CD4-positive, alpha-beta T cell (primary cell): Measurements from ENCODE around the gene NUDT13. TPM values are rescaled to one million over a fixed set of nuclear protein-coding genes. Genes with fewer than 3 reads are reported as not detected.

Experiments used
- ATAC-seq: fragments of 200-7000 bp; cut with Tn5 transposase; one replicate; pipeline ENCODE4 v1.10.0; 2022; ENCODE audit warnings: mild to moderate bottlenecking; ENCODE audit not compliant: poor library complexity
- CTCF ChIA-PET: fragments of 350-600 bp; sonication (Branson Sonifier 250); formaldehyde crosslinking; loops from one replicate; lab custom pipeline; 2021; ENCODE audit warnings: antibody characterized with exemption, inconsistent platforms; lab: Charles Lee
- POLR2A ChIA-PET: fragments of 350-600 bp; sonication (Branson Sonifier 250); formaldehyde crosslinking; loops from one replicate; lab custom pipeline; 2021; ENCODE audit warnings: antibody characterized with exemption, inconsistent platforms; lab: Charles Lee
- DNase-seq, 14 experiments: peaks; one replicate each; pipeline ENCODE4 v3.0.0-alpha.2; 2013 to 2020; ENCODE audit warnings: mixed read lengths in 2 of 14
- H3K27ac ChIP-seq, 2 donors: one replicate each; pipeline versions ENCODE4 v1.5.1 to v1.7.0; 2013; ENCODE audit warnings: low read length in 2 of 2, low read depth in 1 of 2, mild to moderate bottlenecking in 1 of 2
- H3K27me3 ChIP-seq, 2 experiments: 1 replicate in 1 of 2; 2 replicates in 1 of 2; pipeline versions ENCODE4 v1.6.1 to v1.7.0; 2013; ENCODE audit warnings: low read length in 2 of 2, control low read depth in 1 of 2, mild to moderate bottlenecking in 1 of 2, moderate library complexity in 1 of 2; ENCODE audit not compliant: insufficient read depth in 2 of 2, control insufficient read depth in 1 of 2
- H3K36me3 ChIP-seq: one replicate; pipeline ENCODE4 v1.6.1; 2013; ENCODE audit warnings: low read length, control low read depth; ENCODE audit not compliant: insufficient read depth
- H3K4me1 ChIP-seq: one replicate; pipeline ENCODE4 v1.6.1; 2013; ENCODE audit warnings: low read length, control low read depth; ENCODE audit not compliant: insufficient read depth
- H3K4me3 ChIP-seq: one replicate; pipeline ENCODE4 v1.5.1; 2013; ENCODE audit warnings: mild to moderate bottlenecking, low read length, moderate library complexity
- H3K9me3 ChIP-seq, 2 experiments: 1 replicate in 1 of 2; 2 replicates in 1 of 2; pipeline versions ENCODE4 v1.6.1 to v1.7.0; 2013; ENCODE audit warnings: low read length in 2 of 2, mild to moderate bottlenecking in 2 of 2, control low read depth in 1 of 2, moderate library complexity in 1 of 2; ENCODE audit not compliant: control insufficient read depth in 1 of 2, insufficient read depth in 1 of 2
- H3K27ac Mint-ChIP-seq: one replicate; pipeline ENCODE4 v1.8.0; 2020; ENCODE audit warnings: mixed read lengths
- H3K27me3 Mint-ChIP-seq: one replicate; pipeline ENCODE4 v1.8.0; 2021; ENCODE audit warnings: mixed read lengths
- H3K36me3 Mint-ChIP-seq: one replicate; pipeline ENCODE4 v1.8.0; 2021; ENCODE audit warnings: low read depth, mixed read lengths
- H3K4me1 Mint-ChIP-seq: one replicate; pipeline ENCODE4 v1.8.0; 2021; ENCODE audit warnings: low read depth, mixed read lengths
- H3K4me3 Mint-ChIP-seq: one replicate; pipeline ENCODE4 v1.8.0; 2020; ENCODE audit warnings: mild to moderate bottlenecking, mixed read lengths
- H3K9me3 Mint-ChIP-seq: one replicate; pipeline ENCODE4 v1.8.0; 2020; ENCODE audit warnings: mixed read lengths
- intact Hi-C, 2 experiments: fragments of 100-400 bp; cut with DNase I in 1 of 2; cut with micrococcal nuclease in 1 of 2; formaldehyde crosslinking; loops; one replicate each; pipeline versions ENCODE4 v1.15.1 to v1.9.0; 2023 to 2025; cut with DNase I, micrococcal nuclease
- total RNA-seq, 174 experiments: library from RNA in 2 of 174; stranded (reverse) in 2 of 174; gene quantifications; one replicate each; pipeline ENCODE4 v1.2.3 and lab custom pipeline; 2021 to 2026
- TF ChIP-seq, protein P1 (sequence below): fragments of 200-600 bp; IDR thresholded peaks from one replicate; pipeline ENCODE4 v1.8.0; 2022; ENCODE audit warnings: antibody characterized with exemption, mild to moderate bottlenecking

The NUDT13 gene
- total RNA-seq, 2 experiments from 2014 or later: 0.67 to 0.82 TPM

DNA sequence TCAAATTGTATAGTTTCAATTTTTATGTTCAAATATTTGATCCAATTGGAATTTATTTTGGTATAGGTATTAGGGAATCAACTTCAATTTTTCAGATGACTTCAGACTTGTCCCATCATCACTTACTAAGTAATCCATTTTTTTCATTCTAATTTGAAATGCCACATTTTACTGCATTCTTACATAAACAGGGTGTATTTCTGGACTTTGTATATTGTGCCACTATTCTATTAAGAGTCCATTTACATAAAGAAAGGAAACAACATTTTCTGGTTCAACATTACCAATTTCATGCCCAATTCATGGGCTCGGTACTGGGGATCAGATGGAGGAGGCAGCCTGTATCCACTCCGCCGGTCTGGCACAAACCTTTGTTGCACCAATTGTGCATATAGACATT, 41.8 kb downstream of the NUDT13 start:
- H3K4me1 Mint-ChIP-seq: peaks cover 5% of the 10 kb centered on the region
- H3K27ac Mint-ChIP-seq: no peak overlapping the region
- DNase-seq: no peak
- TF ChIP-seq, protein P1, sequence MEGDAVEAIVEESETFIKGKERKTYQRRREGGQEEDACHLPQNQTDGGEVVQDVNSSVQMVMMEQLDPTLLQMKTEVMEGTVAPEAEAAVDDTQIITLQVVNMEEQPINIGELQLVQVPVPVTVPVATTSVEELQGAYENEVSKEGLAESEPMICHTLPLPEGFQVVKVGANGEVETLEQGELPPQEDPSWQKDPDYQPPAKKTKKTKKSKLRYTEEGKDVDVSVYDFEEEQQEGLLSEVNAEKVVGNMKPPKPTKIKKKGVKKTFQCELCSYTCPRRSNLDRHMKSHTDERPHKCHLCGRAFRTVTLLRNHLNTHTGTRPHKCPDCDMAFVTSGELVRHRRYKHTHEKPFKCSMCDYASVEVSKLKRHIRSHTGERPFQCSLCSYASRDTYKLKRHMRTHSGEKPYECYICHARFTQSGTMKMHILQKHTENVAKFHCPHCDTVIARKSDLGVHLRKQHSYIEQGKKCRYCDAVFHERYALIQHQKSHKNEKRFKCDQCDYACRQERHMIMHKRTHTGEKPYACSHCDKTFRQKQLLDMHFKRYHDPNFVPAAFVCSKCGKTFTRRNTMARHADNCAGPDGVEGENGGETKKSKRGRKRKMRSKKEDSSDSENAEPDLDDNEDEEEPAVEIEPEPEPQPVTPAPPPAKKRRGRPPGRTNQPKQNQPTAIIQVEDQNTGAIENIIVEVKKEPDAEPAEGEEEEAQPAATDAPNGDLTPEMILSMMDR: no peak
- no peaks in the 10 kb centered on the region for H3K27me3 Mint-ChIP-seq
- ATAC-seq: no peak
- no peak overlapping the region for H3K4me3 Mint-ChIP-seq
- Histone ChIP-seq H3K4me3 (no peak overlapping the region), H3K27ac (no peak overlapping the region), H3K4me1 (no peaks in the 10 kb centered on the region), H3K9me3 (no peaks in the 10 kb centered on the region), H3K27me3 (no peaks in the 10 kb centered on the region), H3K36me3 (peaks cover 63% of the 10 kb centered on the region)
- ChIA-PET CTCF (no interaction called here), POLR2A (no interaction called here)
- no peaks in the 10 kb centered on the region for H3K9me3 Mint-ChIP-seq
- peaks cover 80% of the 10 kb centered on the region for H3K36me3 Mint-ChIP-seq
- intact Hi-C loops: no loop called here

DNA sequence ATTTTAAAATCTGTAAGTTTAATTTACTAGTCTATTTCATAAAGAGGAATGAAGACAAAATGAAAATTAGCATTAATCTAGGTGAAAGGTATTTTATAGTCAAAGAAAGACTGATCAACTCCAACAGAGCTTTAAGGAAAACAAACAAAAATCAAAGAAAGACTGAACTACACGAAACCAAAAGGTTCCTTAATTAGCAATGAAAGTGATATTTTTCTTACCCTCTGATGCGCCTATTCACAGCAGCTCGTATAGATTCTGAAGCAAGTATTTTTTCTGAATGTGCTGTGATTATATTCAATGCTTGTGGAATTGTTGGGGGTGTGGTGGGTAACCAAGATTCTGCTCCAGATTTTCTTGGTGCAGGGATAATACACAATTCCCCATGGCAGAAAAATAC, 45.8 kb downstream of the NUDT13 start:
- Mint-ChIP-seq H3K9me3 (no peaks in the 10 kb centered on the region), H3K27ac (no peak overlapping the region)

DNA sequence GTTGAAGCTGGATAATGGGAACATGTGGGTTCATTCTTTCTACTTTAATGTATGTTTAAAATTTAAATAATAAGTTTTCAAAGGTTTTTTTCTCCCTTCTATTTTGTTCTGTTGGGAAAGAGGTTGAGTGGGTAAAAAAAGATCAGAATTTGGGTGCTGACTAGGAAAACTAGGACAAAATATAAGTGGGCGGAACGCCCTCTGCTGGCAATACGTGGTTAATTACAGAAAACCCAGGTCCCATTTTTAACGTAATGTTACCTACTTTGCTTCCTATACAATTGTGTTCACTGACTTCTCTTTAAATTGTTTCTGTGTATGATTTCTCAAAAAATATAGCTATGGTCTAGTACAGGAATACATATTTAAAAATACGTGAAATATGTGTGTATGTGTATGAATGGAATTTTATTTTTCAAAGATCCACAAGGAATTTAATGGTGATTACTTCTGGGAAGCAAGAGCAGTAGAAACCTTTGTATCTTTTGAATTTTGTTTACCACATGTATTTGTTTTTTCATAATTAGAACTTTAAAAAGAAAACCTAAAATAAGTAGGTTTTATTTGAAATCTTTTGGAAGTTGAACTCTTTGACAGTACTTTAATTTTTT, 48.9 kb downstream of the NUDT13 start:
- POLR2A ChIA-PET: interaction anchor here (0.7 to 2.0 kb wide), 4 partner anchors 10 to 88 kb away, joined by 3 to 15 read pairs (median 5); partner anchors contain the start of genes DNAJC9, FAM149B1 and P4HA1
- intact Hi-C loops: loop anchor here (1.0 to 2.0 kb wide), 2 partner anchors 63 to 794 kb away; partner anchors contain the start of gene P4HA1 (in 2 of the 2)
- Mint-ChIP-seq H3K27ac (no peak overlapping the region), H3K4me3 (no peak overlapping the region), H3K36me3 (peaks cover 72% of the 10 kb centered on the region), H3K9me3 (no peaks in the 10 kb centered on the region), H3K27me3 (no peaks in the 10 kb centered on the region), H3K4me1 (peaks cover 44% of the 10 kb centered on the region)
- CTCF ChIA-PET: interaction anchor here (0.6 to 4.0 kb wide), 12 partner anchors 9 to 94 kb away, joined by 3 to 25 read pairs (median 4); partner anchors contain the start of genes ECD, FAM149B1, NUDT13 and P4HA1
- no peak overlapping the region for H3K4me3 ChIP-seq
- H3K4me1 ChIP-seq: peaks cover 6% of the 10 kb centered on the region
- H3K36me3 ChIP-seq: peaks cover 52% of the 10 kb centered on the region
- ATAC-seq (peak; percentile 76), DNase-seq (peak; percentile 35 to 78 (median 49))
- H3K27me3 ChIP-seq: no peaks in the 10 kb centered on the region
- H3K27ac ChIP-seq: no peak overlapping the region
- no peaks in the 10 kb centered on the region for H3K9me3 ChIP-seq
- TF ChIP-seq, protein P1: peak; percentile 93

More for the DNA sequence above, 45.8 kb downstream of the NUDT13 start:
- Mint-ChIP-seq H3K4me3 (no peak overlapping the region), H3K4me1 (peaks cover 15% of the 10 kb centered on the region), H3K27me3 (no peaks in the 10 kb centered on the region), H3K36me3 (peaks cover 68% of the 10 kb centered on the region)
- ATAC-seq (no peak), DNase-seq (no peak)
- intact Hi-C loops: no loop called here
- TF ChIP-seq, protein P1: no peak
- Histone ChIP-seq H3K27me3 (no peaks in the 10 kb centered on the region), H3K4me3 (no peak overlapping the region), H3K4me1 (no peaks in the 10 kb centered on the region), H3K36me3 (peaks cover 54% of the 10 kb centered on the region), H3K9me3 (no peaks in the 10 kb centered on the region), H3K27ac (no peak overlapping the region)
- CTCF ChIA-PET: no interaction called here
- POLR2A ChIA-PET: no interaction called here
